GM18870 (cell line): ENCODE results near the gene ANO7.

Source experiments
- ATAC-seq: cut with Tn5 transposase; IDR thresholded peaks from one replicate; pipeline ENCODE4 v1.9.1; 2021; ENCODE audit warnings: moderate library complexity; ENCODE audit not compliant: unreplicated experiment

The ANO7 gene

GRCh38 chr2:241244368-241244767, 55.9 kb downstream of the ANO7 start:
- ATAC-seq = no peak

DNA sequence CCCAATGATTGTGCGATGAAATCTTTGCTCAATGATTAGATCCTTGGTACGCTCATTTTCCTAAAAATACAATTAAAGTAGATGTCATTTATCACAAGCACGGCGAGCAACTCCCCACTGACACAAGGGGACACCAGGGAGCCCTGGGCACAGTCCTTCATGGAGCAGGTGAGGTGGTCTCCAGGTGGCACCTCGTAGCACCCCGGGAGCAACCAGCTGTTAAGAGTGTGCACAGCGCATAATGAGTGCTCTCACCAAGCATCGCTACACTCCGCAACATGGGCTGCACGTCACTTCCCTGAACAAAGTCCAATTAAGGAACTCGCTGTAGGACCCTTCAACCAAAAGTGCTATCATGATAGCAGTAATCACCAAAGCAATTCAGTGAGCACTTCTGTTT, 59.8 kb downstream of the ANO7 start:
- ATAC-seq = no peak

DNA sequence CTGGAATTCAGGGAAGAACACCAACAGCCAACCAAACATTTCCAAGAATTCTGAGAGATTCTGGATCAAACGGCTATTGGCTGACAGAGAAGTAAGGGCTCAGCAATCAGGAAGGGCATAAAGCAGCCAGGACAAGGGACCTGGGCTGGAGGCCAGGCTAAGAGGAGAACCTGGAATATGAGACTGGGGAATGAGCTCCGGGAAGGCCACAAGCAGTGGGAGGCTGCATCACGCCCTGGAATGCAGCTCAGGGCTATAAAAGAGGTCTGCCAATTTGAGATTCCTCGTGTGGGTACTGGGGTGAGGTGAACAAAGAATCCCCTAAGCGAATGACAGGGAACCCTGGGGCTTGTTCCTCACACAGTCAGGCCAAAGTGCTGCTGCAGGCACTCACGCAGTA, 60.4 kb downstream of the ANO7 start:
- ATAC-seq = no peak

DNA sequence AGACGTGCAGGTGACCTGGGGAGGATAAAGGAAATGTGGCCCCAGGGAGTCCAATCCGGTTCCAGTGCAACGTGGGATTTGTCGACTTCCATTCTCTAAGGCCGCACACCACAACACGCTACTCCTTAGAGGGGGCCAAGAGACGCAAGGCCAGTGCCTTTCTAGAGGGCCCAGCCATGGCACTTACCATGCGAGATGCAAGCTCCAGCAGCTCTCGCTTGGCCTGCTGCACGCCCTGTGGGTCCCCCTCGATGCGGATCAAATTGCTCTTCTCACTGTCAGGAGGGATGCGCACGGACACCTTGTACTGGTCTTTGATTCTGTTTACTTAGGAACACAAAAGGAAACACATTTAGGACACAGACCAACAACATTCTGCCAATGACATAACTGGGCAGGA, 61.2 kb downstream of the ANO7 start:
- ATAC-seq = no peak

DNA sequence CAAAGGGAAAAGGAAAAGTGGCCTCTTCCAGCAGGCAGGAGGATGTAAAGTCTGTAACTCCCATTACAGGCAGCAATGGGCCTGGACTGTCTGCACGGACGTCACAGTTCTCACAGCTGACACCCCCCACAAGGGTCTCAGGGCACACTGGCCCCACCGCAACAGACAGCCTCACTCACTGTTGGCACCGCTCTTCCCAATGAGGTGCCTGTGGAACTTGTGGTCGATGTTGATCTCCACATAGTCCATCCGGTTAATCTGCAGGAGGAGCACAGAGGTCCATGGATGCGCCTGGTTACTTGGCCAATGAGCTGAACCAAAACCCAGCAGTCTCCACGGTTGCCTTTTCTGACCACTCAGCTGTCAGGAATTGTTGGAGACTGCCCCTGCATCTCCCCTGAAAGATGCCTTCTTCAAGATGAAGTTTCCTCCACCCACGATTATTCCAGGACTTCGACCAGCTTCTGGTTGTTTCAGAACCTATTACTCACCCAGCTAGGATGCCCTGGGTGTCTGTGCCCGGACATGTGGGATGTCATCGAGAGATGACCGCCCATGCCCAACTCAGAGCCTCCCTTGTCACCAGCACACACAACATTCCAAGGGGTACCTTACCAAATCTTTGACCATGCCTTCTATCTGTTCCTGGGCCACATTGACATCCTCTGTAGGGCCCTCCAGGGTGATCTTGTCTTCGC, 64.5 kb downstream of the ANO7 start:
- no peak for ATAC-seq

DNA sequence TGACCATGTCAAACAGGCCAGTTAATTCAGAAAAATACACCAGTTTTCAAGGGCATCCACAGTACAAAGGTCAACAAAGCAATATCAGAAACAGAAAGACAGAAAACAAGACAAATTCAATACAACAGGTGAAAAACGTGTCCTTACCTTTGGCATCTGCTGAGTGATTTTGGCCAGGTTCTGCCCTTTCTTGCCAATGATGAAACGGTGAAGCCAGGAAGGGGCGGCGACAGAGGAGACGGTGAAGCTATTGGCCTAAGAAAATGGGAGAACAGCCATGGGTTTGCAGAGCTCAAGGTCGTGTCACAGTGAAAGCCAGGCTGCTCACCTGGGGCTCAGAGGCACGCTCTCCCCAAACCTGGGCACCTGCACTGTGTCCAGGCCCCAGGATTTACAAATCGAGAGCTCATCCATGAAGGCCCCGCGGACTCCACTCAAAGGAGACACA, 66.5 kb downstream of the ANO7 start:
- no peak for ATAC-seq

DNA sequence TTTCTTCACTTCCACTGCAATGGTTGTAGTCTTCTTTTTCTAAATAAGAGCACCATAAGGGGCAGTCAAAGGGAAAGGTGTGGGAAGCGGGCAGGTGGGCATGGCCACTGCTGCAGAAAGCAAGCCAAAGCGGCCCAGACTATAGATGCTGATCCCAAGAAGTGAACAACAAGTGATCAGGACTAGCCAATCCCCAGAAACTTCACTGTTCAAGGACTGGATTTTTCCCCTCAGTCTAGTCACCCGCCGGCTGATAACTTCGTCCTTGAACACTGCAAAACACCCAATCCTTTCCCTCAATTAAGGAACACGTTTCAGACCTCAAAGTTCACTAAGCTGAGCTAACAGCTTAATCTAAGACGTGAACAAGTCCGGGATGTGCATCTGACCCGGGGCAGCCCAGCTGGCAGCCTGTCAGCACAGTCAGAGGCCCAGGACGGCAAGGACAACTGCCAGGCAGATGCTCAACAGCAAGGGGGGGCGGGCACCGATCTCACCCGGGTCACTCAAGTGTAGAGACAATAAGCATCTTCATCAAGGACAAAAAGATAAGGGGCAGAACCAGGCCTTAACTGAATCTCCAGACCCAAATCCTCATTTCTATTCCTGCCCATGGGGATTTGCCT, 67.2 kb downstream of the ANO7 start:
- ATAC-seq = no peak

- no peak for ATAC-seq
These were observed 67.7 kb downstream of the ANO7 start for GRCh38 chr2:241256168-241256545.

DNA sequence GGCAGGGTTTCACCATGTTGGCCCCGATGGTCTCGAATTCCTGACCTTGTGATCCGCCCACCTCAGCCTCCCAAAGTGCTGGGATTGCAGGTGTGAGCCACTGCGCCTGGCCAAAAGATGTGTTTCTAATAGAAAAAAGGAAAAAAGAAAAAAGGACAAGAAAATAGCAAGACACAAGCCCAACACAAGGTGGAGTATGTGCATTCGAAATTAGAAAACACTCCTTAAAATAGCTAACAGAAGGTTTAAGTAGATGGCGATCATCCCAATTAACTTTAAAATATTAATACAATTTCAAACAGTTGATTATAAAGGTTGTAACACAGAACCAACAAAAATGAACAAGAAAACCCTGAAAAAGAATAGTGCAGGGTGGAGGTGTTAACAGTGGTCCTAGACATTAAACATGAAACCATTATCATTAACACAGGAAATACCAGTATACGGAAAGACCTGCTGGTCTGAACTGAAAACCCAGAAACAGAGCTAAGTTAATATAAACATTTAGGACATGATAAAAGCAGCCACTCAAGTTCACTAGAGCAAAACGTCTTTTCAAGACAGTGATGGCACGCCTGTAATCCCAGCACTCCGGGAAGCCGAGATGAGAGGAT, 69.0 kb downstream of the ANO7 start:
- no peak for ATAC-seq

GRCh38 chr2:241258505-241259280, 70.2 kb downstream of the ANO7 start:
- ATAC-seq = no peak

DNA sequence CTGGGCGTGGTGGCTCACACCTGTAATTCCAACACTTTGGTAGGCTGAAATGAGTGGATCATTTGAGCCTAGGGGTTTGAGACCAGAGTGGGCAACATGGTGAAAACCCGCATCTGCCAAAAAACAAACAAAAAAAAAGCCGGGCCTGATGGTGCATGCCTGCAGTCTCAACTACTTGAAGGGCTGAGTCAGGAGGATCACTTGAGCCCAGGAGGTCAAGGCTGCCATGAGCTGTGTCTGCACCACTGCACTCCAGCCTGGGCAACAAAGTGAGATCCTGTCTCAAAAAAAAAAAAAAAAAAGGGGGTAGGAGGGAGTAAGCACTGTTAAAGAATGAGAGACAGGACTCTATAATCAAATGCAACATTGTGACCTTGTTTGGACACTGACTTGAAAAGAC, 72.4 kb downstream of the ANO7 start:
- ATAC-seq = no peak

GRCh38 chr2:241261628-241262027, 73.2 kb downstream of the ANO7 start:
- no peak for ATAC-seq

GRCh38 chr2:241263061-241263460, 74.6 kb downstream of the ANO7 start:
- ATAC-seq = no peak

GRCh38 chr2:241265506-241265905, 77.0 kb downstream of the ANO7 start:
- ATAC-seq = no peak

- no peak for ATAC-seq
These were observed 79.0 kb downstream of the ANO7 start for GRCh38 chr2:241267249-241268067.

- ATAC-seq = no peak
These were observed 79.8 kb downstream of the ANO7 start for GRCh38 chr2:241268306-241268705.

GRCh38 chr2:241268716-241269445, 80.4 kb downstream of the ANO7 start:
- no peak for ATAC-seq

- no peak for ATAC-seq
These were observed 81.4 kb downstream of the ANO7 start for GRCh38 chr2:241269707-241270520.

GRCh38 chr2:241270531-241270930, 82.1 kb downstream of the ANO7 start:
- ATAC-seq = no peak
